Activated CD4-positive, alpha-beta T cell treated with anti-CD3 and anti-CD28 coated beads for 24 hours (primary cell): ENCODE results near the gene ZRANB1.
"Not testable (repeated sequence)": the region's sequence is repeated elsewhere in the genome, so short reads cannot be mapped to it uniquely, and the experiment has no call there.

Experiments
- DNase-seq, 2 donors: peaks; one replicate each; pipeline ENCODE4 v3.0.0-alpha.2; 2020; ENCODE audit warnings: low read depth in 2 of 2

ZRANB1 gene

DNA sequence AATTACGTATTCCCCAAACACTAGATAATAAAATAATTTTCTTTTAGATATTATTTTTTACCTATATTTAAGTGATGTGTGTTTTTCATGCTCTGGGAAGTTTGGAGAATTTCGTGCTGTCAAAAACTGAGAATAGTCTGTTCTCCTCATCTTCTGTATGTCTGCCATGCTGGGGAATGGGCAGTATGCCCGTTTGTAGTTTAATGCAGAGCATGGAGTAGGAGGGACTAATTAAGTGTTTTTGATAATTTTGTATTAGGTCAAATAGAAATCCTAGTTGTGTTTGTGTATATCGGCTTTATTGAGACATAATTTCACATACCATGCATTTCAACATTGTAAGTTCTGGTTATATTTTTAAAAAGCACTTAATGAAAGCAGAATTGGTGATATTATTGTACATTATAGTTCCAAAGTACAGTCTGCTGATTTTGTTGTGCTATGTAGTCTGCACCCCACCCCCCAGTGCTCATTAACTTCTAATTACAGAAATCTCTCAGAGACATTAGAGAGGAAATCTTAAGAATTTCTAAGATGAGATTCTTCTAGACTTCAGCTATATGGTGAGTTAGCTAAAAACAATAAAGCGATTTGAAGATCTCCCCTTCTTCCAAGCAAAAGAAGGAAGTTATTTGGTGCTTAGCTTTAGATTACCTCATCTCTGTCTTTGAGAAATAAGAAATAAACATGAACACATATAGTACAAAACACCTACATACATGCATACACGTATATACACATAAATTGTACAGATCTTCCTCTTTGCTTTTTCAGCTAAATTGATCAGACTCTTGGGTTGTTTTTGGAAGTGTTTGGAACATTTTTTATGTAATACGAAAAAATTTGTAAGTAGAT lies 22.2 kb downstream of the ZRANB1 start:
- DNase-seq, result no peak

GRCh38 chr10:124966008-124966407 lies 24.1 kb downstream of the ZRANB1 start:
- no peak for DNase-seq

DNA sequence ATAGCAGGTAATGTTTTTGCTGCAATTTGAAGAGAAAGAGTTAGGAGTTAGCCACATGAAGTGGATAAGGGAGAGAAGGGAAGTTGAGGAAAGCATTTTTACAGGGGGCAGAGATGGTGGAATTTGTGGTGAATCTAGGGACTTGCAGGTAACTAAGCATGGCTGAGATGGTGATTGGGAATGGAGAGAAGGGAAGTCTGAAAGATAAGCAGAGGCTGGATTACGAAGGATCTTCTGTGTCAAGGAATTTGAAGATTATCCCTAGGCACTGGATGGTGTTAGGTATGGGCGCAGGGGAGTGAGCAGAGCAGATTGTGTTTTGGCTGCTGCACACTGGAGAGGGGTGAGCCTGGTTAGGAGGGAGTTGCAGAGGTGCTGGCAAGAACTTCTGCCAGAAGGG lies 25.3 kb downstream of the ZRANB1 start:
- DNase-seq, result no peak

DNA sequence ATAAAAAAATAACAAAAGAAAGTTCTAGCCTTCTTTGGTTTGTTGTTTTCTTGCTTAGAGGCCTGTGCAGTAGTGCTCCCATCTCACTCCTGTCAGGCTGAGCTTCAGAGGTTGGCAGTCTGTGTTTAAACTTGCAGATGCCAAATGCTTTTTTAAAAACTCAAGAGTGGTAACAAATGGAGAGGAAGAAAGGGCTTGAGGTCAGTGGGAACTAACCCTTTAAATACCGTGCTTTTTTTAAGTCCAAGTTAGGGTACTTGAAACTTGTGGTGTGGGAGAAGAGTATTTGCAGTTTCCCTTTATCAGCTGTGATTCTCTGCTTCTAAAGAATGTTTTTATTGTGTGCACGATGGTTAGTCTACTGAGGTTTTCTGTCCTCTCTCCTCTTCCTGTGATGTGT lies 29.4 kb downstream of the ZRANB1 start:
- DNase-seq, result no peak

DNA sequence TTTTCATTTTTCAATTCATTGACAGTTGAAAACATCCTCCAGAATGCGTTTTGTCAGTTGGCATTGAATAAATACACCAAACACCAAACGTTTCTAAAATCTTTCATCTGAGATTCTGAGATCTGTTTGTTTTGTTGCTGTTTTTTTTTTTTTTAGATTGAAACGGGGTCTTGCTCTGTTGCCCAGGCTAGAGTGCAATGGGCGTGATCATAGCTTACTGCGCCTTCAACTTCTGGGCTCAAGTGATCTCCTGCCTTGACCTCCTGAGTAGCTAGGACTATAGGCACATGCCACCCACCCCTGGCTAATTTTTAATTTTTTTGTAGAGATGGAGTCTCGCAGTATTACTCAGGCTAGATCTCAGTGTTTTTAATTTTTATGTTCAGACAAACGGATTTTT lies 30.7 kb downstream of the ZRANB1 start:
- DNase-seq, result no peak

DNA sequence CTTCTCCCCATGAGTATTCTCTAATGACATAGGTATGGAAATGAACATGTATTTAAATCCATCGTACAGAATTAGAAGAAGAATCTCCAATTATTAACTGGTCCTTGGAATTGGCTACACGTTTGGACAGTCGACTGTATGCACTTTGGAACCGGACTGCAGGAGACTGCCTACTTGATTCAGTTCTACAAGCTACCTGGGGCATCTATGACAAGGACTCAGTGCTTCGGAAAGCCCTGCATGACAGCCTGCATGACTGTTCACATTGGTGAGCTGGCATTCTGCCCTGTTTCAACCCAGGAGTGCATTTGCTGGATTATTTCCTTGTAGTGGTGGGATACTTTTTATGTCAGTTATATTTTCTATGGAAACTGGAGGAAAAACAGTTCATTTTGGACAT lies 32.2 kb downstream of the ZRANB1 start:
- no peak for DNase-seq

- no peak for DNase-seq
These were observed 34.1 kb downstream of the ZRANB1 start for GRCh38 chr10:124975977-124976514.

GRCh38 chr10:124977161-124977560 lies 35.2 kb downstream of the ZRANB1 start:
- no peak for DNase-seq

DNA sequence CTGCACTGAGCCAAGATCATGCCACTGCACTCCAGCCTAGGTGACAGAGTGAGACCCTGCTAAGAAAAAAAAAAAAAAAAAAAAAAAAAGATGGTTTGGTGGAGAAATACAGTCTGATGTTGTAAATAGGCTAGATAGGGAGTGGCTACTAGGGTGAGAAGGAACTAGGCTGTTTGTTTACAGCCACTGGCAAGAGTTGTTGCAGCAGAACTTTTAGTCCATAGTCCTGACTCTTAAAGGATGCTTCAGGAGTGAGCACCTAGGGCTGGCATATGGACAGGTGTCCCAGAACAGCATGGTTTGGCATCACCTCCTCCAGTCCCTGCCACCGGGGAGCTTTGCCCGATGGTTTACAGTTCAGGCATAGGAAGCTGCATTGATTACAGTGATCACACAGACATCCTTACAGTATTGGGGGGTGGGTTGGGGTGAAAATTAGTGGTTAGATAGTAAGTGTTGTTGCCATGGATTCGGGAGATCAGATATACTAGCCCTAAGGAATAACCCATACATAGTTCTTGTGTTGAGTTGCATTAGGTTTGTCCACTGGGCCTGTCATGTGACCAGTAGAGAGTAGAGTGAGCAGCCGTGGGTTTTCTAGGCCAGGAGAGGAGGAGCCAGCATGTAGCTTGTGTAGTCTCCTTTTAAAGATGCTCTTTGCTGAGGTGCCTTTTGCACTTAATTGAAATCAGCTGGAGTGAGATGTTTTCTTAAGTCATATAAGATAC lies 35.9 kb downstream of the ZRANB1 start:
- no peak for DNase-seq

GRCh38 chr10:124978376-124978725 lies 36.4 kb downstream of the ZRANB1 start:
- DNase-seq, result no peak

DNA sequence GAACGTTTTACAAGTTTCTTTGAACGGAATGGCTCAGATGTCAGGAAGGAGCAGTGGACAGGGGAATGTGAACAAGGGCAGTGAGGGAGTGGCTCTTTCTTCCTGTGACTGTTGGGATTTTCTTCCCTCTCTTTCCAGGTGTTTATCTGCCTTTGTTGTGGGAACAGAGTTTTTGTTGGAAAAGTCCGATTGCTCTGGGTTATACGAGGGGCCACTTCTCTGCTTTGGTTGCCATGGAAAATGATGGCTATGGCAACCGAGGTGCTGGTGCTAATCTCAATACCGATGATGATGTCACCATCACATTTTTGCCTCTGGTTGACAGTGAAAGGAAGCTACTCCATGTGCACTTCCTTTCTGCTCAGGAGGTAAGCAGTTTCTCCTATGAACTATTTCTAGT lies 41.4 kb downstream of the ZRANB1 start:
- DNase-seq, result no peak

- no peak for DNase-seq
These were observed 42.5 kb downstream of the ZRANB1 start for GRCh38 chr10:124984376-124984775.

DNA sequence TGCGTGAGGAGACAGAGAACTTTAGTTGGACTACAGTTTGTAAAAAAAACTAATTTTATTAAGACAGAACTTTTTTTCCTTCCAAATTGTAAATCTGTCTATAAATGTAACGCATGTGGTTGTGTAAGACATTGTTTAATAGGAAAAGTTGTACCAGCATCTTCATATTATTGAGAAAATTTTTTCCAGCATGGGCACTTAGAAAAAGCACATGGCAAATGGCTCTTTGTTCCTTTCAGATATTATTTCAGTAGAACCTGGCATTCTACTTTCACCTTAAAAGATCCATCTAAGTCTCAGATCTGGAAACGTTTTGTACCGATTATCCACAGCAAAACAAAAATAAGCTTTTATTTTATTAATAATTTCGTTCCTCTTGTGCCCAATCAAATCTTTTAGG lies 43.2 kb downstream of the ZRANB1 start:
- DNase-seq, result no peak

DNA sequence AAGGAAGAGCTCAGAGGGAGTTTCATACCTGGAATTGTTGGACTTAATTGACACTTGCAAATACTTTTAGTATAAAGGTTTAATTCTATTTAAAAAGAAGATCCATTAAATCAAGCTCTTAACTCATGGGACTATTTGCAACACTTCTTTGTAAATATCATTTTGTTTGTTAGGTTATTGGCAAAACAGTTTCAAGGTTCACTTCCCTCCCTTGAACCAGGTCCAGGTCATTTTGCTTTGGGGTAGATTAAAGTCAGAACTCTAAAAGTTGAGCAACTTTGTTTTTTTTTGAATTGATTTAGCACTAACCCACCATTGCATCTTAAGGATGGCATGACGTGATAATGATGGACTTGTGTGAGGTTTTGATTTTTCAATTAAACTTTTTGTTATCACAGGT lies 45.9 kb downstream of the ZRANB1 start:
- DNase-seq, result no peak

DNA sequence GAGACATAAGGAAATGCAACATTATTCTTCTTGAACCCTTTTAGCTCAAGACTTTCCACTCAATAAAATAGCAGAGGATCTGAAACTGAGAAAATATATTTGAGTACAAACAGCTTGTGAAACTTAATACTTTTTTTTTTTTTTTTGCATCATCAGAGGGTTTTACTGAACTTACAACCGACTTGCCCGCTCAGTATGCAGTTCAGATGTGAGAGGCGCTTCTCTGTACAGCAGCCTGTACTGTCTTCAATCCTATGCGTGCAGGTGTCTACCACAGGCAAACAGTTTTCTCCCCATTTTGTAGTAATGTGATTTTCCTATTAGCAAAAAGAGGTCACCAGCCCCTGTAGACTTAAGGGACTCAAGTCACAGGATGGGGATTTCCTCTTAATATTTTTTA lies 46.8 kb downstream of the ZRANB1 start:
- DNase-seq, result not testable (repeated sequence)

- DNase-seq, result no peak
These were observed 47.6 kb downstream of the ZRANB1 start for GRCh38 chr10:124989526-124989925.

DNA sequence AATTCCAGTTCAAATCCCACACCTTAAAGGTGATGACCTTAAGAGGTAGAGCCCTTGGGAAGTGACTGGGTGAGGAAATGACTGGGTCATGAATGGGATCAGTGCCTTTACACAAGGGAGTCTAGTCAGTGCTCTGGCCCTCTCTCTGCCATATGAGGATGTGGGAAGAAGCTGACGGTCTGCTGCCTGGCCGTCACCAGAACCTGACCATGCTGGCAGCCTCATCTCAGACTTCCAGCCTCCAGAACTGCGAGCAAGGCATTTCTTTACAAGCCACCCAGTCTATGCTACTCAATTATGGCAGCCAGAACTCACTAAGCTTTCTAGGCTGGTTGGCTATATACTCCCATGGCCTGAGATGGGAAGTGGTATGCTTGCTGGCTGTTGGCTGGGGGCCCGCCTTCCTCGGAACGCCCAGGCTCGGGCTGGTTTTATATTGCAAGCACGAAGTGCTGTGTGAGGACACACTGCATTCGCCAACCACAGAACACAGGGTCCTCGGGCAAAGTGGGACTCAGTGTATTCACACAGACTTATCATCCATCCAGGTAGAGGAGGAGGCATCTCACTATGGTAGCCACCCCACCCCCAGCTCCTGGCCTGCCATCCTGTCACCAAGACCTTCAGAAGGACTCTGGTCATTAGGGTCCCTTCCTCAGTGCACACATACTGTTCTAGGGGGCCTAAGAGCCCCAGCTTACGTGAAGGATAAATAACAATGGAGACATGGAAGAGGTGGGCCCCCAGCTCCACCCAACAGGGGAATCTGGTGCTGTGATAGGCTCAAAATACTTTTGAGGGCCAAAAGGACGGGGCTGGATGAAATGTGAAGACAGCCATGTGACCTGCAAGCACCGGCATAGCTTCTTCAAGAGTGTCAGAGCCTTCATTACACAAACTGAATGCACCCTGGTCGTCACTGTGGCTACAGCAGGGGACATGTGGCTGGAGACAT lies 49.0 kb downstream of the ZRANB1 start:
- DNase-seq, result no peak

DNA sequence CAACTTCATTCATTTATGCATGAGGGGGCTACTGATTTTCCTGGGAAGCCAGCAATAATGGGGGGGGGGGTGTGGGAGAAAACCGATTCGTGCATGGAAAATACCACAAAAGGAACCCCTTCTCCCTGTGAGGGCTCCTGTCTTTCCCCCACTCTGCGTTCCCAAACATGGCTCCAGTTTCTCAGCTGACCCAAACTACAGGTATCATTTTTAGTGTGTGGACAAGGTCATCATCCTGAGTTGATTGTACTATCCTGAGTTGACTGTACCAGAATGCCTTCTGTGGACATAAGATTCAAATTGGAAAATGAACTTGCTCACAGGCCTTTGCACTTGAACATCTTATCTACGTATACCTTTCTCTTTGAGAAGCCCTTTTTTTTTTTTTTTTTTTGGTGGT lies 49.9 kb downstream of the ZRANB1 start:
- DNase-seq, result no peak

- no peak for DNase-seq
These were observed 50.8 kb downstream of the ZRANB1 start for GRCh38 chr10:124992462-124993344.

DNA sequence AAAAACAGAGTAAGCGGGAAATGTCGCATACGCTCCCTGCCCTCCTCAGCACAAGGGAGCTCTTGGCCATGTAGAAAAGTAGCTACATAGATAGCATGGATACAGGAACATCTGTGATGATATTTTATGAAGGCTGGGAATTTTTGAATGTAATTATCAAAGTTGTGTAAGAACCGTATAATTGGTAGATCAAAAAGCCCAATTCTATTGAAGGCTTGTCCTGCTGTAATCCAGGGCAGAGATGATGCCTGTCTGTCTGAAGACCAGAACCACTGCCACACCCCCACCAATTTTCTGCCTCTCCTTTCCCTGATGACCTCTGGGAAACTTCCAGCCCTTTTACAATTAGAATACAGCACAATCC lies 51.4 kb downstream of the ZRANB1 start:
- DNase-seq, result no peak
